K562 (cell line): ENCODE results near the gene CHPF. TPM values are rescaled to one million over a fixed set of nuclear protein-coding genes. Genes with fewer than 3 reads are reported as not detected.

ENCODE experiments used
- BCOR ChIP-seq: fragments of 450-650 bp; IDR thresholded peaks from 2 replicates; pipeline ENCODE4 v1.6.1; 2016
- CXXC5 ChIP-seq: fragments of 250-450 bp; sonication (Bioruptor Pico); IDR thresholded peaks from 2 replicates; pipeline ENCODE4 v1.8.0; 2022; ENCODE audit warnings: inconsistent platforms, mild to moderate bottlenecking, moderate library complexity
- ETV6 ChIP-seq, 3 experiments: fragments of 150-350 bp in 1 of 3; sonication (generic) in 1 of 3; formaldehyde crosslinking in 1 of 3; IDR thresholded peaks; 2 replicates each; pipeline versions ENCODE4 v1.6.1 to v1.8.0; 2014 to 2022; ENCODE audit warnings: borderline replicate concordance in 2 of 3, low read depth in 2 of 3, antibody characterized with exemption in 1 of 3, low read length in 1 of 3, mild to moderate bottlenecking in 1 of 3, missing genetic modification reagents in 1 of 3
- KLF1 ChIP-seq: fragments of 450-650 bp; IDR thresholded peaks from 2 replicates; pipeline ENCODE4 v1.6.1; 2016; ENCODE audit warnings: missing genetic modification characterization, missing compliant biosample characterization
- L3MBTL2 ChIP-seq: fragments of 450-650 bp; IDR thresholded peaks from 2 replicates; pipeline ENCODE4 v1.6.1; 2016; ENCODE audit warnings: mild to moderate bottlenecking, moderate library complexity
- NBN ChIP-seq: fragments of 450-650 bp; IDR thresholded peaks from 2 replicates; pipeline ENCODE4 v1.6.1; 2016; ENCODE audit warnings: low read depth, mild to moderate bottlenecking
- NONO ChIP-seq, 2 experiments: fragments of 200-400 bp in 1 of 2; fragments of 450-650 bp in 1 of 2; formaldehyde crosslinking in 1 of 2; IDR thresholded peaks; 2 replicates each; pipeline ENCODE4 v1.6.1; 2017; ENCODE audit warnings: low read depth in 2 of 2, mild to moderate bottlenecking in 2 of 2, moderate library complexity in 2 of 2, low read length in 1 of 2
- PCBP1 ChIP-seq: fragments of 200-400 bp; formaldehyde crosslinking; IDR thresholded peaks from 2 replicates; pipeline ENCODE4 v1.6.1; 2018; ENCODE audit warnings: mild to moderate bottlenecking, low read depth, low read length; ENCODE audit not compliant: poor library complexity, severe bottlenecking
- RAD21 ChIP-seq, 2 experiments: fragments of 250-450 bp in 1 of 2; fragments of 450-650 bp in 1 of 2; sonication (Bioruptor Pico) in 1 of 2; formaldehyde crosslinking in 1 of 2; IDR thresholded peaks in 1 of 2; conservative IDR thresholded peaks in 1 of 2; 2 replicates each; pipeline versions ENCODE4 v1.4.0 to v1.8.0; 2020 to 2022; ENCODE audit warnings: mild to moderate bottlenecking in 2 of 2, moderate library complexity in 1 of 2
- RCOR1 ChIP-seq, 2 experiments: IDR thresholded peaks; 2 replicates each; pipeline ENCODE4 v1.6.1; 2012; ENCODE audit warnings: low read depth in 2 of 2, low read length in 2 of 2, borderline replicate concordance in 1 of 2, improper control_type of control experiment in 1 of 2
- TAF7 ChIP-seq: fragments of 450-650 bp; IDR thresholded peaks from 2 replicates; pipeline ENCODE4 v1.6.1; 2016; ENCODE audit warnings: missing genetic modification characterization, missing compliant biosample characterization
- ZBED1 ChIP-seq: IDR thresholded peaks from 2 replicates; pipeline ENCODE4 v1.6.1; 2014
- ZNF316 ChIP-seq: fragments of 450-650 bp; IDR thresholded peaks from 2 replicates; pipeline ENCODE4 v1.6.1; 2016
- ZNF436 ChIP-seq: fragments of 250-450, 450-650 bp; sonication (Bioruptor Pico); formaldehyde crosslinking; IDR thresholded peaks from 2 replicates; pipeline ENCODE4 v1.7.0; 2020; ENCODE audit warnings: mild to moderate bottlenecking
- ZNF586 ChIP-seq: fragments of 450-650 bp; formaldehyde crosslinking; conservative IDR thresholded peaks from 2 replicates; pipeline ENCODE4 v1.4.0; 2020; ENCODE audit warnings: mild to moderate bottlenecking, moderate library complexity
- ZSCAN29 ChIP-seq: fragments of 450-650 bp; IDR thresholded peaks from 2 replicates; pipeline ENCODE4 v1.6.1; 2017
- polyA plus RNA-seq, 8 experiments: library from polyadenylated mRNA; depleted of rRNA in 4 of 8; stranded (reverse) in 5 of 8; unstranded in 3 of 8; fragments of >200 nt; fragmentation: Nextera tagmentation in 2 of 8; fragmentation: Illumina TruSeq in 1 of 8; extraction: Ambion mirVana in 2 of 8; extraction: Trizol in 1 of 8; gene quantifications; 2 replicates each; pipeline versions ENCODE4 v1.2.1 to v1.2.3, GENCODE V29; 2011 to 2014; ENCODE audit warnings: inconsistent platforms in 1 of 8, missing spikeins in 1 of 8
- total RNA-seq, 7 experiments: library from RNA; depleted of rRNA in 6 of 7; stranded (reverse); fragments of >200 nt in 6 of 7; fragmentation: Illumina TruSeq in 2 of 7; extraction: Trizol in 2 of 7; gene quantifications; 2 replicates each; pipeline versions ENCODE4 v1.2.1 to v1.2.3, GENCODE V29; 2011 to 2021; ENCODE audit warnings: low replicate concordance in 1 of 7
- TF ChIP-seq, protein P1 (sequence below), 3 experiments: IDR thresholded peaks in 2 of 3; conservative IDR thresholded peaks in 1 of 3; 2 replicates each; pipeline ENCODE4 v1.5.1; 2011 to 2012; ENCODE audit warnings: low read length in 3 of 3, mild to moderate bottlenecking in 3 of 3, control low read depth in 2 of 3, improper control_type of control experiment in 1 of 3, inconsistent platforms in 1 of 3, low read depth in 1 of 3, mixed read lengths in 1 of 3, moderate library complexity in 1 of 3; ENCODE audit not compliant: insufficient read depth in 2 of 3
- TF ChIP-seq, protein P2 (sequence below): sonication (generic); formaldehyde crosslinking; IDR thresholded peaks from 2 replicates; pipeline ENCODE4 v1.9.0; 2022; ENCODE audit warnings: mild to moderate bottlenecking, missing genetic modification reagents
- TF ChIP-seq, protein P3 (sequence below): fragments of 450-650 bp; IDR thresholded peaks from 2 replicates; pipeline ENCODE4 v1.6.1; 2016

CHPF gene
- total and polyA plus RNA-seq, 9 of the 15 experiments (the other 6 are each of a cell fraction or from before 2014, with no cell fraction given) = 0.15 to 57.2 (median 7.9) TPM

DNA sequence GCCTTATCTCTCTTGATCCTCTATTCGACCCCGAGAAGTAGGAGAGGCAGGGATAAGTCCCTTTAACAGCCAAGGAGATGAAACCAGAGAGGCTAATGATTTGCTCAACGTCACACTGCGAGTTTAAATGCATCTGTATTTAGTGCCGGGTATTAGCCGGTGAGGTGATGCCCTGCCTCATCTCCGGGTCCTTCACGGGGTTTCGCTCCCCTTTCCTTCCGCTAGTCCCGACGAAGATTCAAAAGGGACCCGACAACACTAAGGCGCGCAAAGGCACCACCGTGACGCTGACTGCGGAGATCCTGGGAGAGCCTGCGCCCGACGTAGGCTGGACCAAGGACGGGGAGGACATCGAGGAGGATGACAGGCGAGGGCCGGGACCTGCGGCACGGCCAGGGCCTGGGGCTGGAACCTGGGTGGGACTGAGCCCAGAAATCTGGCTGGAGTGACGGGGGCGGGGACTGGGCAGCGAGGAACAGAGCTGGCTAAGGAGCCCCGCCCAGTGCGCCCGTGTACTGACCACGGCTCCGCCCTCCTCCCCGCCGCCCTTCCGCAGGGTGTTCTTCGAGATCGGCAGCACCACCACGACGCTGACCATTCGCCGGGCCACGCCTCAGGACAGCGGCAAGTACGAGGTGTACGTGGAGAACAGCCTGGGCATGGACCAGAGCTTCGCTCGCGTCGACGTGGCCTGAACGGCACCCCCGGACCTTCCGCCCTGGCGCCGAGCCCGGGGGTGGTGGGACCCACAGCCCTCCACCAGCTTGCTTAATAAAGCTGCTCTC lies 45.9 kb downstream of the CHPF start (continued):
- TF ChIP-seq L3MBTL2 (peak; percentile 83), KLF1 (peak; percentile 19; the same call in 1 of the 2 replicates), ZBED1 (0 out of 2 replicates have a peak, but pooled peaks have one; percentile 70), NBN (0 out of 2 replicates have a peak, but pooled peaks have one; percentile 28), NONO (IDR thresholded peaks at IDR 0.05; ENCODE audit: low read depth in 2 of 2, low read length in 1 of 2) (no peak), TAF7 (tag) (0 out of 2 replicates have a peak, but pooled peaks have one; percentile 38), ZSCAN29 (no peak; the same call in 1 of the 2 replicates), RAD21 (CRISPR knock-in tag; conservative IDR thresholded peaks at IDR 0.05 in 1 of 2, IDR thresholded peaks at IDR 0.05 in 1 of 2) (no peak), ZNF586 (CRISPR knock-in tag) (no peak), ZNF316 (no peak), PCBP1 (no peak), ZNF436 (CRISPR knock-in tag) (no peak), BCOR (peak; percentile 66; the same call in 1 of the 2 replicates), CXXC5 (CRISPR knock-in tag) (peak; percentile 66), RCOR1 (IDR thresholded peaks at IDR 0.05; ENCODE audit: borderline replicate concordance in 1 of 2, low read depth in 2 of 2, low read length in 2 of 2) (peak in 1 of 2 experiments; percentile 19; a peak in 1 of 4 replicates), ETV6 (IDR thresholded peaks at IDR 0.05; ENCODE audit: borderline replicate concordance in 1 of 2, low read depth in 2 of 2, low read length in 1 of 2) (no peak), ETV6 (CRISPR knock-in tag; IDR thresholded peaks at IDR 0.05; ENCODE audit: borderline replicate concordance) (no peak)
- TF ChIP-seq, protein P1, sequence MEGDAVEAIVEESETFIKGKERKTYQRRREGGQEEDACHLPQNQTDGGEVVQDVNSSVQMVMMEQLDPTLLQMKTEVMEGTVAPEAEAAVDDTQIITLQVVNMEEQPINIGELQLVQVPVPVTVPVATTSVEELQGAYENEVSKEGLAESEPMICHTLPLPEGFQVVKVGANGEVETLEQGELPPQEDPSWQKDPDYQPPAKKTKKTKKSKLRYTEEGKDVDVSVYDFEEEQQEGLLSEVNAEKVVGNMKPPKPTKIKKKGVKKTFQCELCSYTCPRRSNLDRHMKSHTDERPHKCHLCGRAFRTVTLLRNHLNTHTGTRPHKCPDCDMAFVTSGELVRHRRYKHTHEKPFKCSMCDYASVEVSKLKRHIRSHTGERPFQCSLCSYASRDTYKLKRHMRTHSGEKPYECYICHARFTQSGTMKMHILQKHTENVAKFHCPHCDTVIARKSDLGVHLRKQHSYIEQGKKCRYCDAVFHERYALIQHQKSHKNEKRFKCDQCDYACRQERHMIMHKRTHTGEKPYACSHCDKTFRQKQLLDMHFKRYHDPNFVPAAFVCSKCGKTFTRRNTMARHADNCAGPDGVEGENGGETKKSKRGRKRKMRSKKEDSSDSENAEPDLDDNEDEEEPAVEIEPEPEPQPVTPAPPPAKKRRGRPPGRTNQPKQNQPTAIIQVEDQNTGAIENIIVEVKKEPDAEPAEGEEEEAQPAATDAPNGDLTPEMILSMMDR (IDR thresholded peaks at IDR 0.05 in 2 of 3, conservative IDR thresholded peaks at IDR 0.05 in 1 of 3; ENCODE audit: insufficient read depth in 2 of 3, low read depth in 1 of 3, low read length in 3 of 3) = 0 out of 6 replicates have a peak, but pooled peaks of 1 of the 3 experiments have one; percentile 2
- TF ChIP-seq, protein P2, sequence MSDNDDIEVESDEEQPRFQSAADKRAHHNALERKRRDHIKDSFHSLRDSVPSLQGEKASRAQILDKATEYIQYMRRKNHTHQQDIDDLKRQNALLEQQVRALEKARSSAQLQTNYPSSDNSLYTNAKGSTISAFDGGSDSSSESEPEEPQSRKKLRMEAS (CRISPR knock-in tag) = peak; percentile 90
- TF ChIP-seq, protein P3, sequence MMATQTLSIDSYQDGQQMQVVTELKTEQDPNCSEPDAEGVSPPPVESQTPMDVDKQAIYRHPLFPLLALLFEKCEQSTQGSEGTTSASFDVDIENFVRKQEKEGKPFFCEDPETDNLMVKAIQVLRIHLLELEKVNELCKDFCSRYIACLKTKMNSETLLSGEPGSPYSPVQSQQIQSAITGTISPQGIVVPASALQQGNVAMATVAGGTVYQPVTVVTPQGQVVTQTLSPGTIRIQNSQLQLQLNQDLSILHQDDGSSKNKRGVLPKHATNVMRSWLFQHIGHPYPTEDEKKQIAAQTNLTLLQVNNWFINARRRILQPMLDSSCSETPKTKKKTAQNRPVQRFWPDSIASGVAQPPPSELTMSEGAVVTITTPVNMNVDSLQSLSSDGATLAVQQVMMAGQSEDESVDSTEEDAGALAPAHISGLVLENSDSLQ = peak; percentile 64; the same call in 1 of the 2 replicates
